ENCODE measurements around the gene RELL1. TPM values are rescaled to one million over a fixed set of nuclear protein-coding genes. Genes with fewer than 3 reads are reported as not detected.

Gene RELL1
- total RNA-seq, 1 donor from 2014 or later, result 55.2 TPM

DNA sequence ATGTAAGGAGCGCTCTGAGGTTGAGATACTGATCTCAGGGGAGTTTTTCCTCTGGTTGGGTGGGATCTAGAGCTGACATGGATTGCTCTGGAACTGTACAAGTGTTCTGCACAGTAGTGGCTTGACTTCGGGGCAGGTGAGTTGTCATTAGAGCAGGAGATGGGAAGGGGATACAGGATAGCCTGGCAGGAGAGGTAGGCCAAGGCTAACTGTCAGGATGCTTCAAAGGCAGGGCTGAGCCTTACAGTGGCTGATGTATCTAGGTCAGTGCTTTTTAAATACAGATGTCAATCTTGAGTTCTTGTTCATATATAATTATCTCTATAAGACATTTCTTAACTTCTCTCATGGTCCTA is 43.5 kb upstream of the RELL1 start:
- H3K27me3 ChIP-seq (ENCODE audit: control insufficient read depth, insufficient read depth, low read length), result no peaks in the 10 kb centered on the region
- no peak overlapping the region for H3K4me3 ChIP-seq (ENCODE audit: low read depth, low read length)
- no peak for TF ChIP-seq CTCF (IDR thresholded peaks at IDR 0.05; ENCODE audit: insufficient read depth, low read length, poor library complexity, severe bottlenecking)
- H3K36me3 ChIP-seq (ENCODE audit: control insufficient read depth, insufficient read depth, low read length), result no peaks in the 10 kb centered on the region
- DNase-seq (ENCODE audit: low read depth), result no peak

DNA sequence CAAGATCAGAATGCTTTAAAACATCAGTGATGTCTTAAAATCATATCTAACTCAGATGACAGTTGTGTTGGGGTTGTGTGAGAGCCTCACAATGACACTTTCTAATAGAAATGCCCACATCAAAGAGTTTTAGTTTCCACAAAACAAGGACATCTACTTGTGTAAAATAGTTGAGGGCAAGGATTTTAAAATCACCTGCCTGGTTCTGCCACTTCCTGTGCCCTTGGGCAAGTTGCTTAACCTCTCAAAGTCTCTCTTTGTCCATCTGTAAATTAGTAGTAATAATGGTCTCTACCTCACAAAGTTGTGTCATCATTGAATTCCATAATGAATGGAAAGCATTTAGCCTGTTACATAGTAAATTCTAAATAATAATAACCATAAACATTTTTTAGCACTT is 41.9 kb upstream of the RELL1 start:
- DNase-seq (ENCODE audit: low read depth), result no peak
- no peak for TF ChIP-seq CTCF (IDR thresholded peaks at IDR 0.05; ENCODE audit: insufficient read depth, low read length, poor library complexity, severe bottlenecking)
- no peaks in the 10 kb centered on the region for H3K27me3 ChIP-seq (ENCODE audit: control insufficient read depth, insufficient read depth, low read length)
- no peak overlapping the region for H3K4me3 ChIP-seq (ENCODE audit: low read depth, low read length)
- H3K36me3 ChIP-seq (ENCODE audit: control insufficient read depth, insufficient read depth, low read length), result no peaks in the 10 kb centered on the region

DNA sequence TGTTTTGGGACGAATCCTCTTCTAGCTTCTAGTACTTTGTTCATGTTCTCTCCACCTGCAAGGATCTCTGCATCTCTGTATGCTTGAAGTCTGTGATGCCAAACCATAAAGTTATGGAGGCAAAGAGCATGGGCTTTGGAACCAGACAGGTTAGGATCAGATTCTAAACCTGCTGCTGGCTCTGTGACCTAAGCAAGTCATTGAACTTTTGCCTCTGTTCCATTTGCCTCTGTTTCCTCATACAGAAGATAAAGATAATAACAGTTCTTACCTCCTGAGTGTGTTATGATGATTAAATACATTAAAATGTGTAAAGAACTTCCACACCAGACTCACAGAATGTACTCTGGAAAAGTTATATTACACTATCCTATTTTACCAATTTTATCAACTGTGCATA is 41.5 kb upstream of the RELL1 start:
- no peak for DNase-seq (ENCODE audit: low read depth)
- Histone ChIP-seq H3K4me3 (ENCODE audit: low read depth, low read length) (no peak overlapping the region), H3K36me3 (ENCODE audit: control insufficient read depth, insufficient read depth, low read length) (no peaks in the 10 kb centered on the region), H3K27me3 (ENCODE audit: control insufficient read depth, insufficient read depth, low read length) (no peaks in the 10 kb centered on the region)
- no peak for TF ChIP-seq CTCF (IDR thresholded peaks at IDR 0.05; ENCODE audit: insufficient read depth, low read length, poor library complexity, severe bottlenecking)

DNA sequence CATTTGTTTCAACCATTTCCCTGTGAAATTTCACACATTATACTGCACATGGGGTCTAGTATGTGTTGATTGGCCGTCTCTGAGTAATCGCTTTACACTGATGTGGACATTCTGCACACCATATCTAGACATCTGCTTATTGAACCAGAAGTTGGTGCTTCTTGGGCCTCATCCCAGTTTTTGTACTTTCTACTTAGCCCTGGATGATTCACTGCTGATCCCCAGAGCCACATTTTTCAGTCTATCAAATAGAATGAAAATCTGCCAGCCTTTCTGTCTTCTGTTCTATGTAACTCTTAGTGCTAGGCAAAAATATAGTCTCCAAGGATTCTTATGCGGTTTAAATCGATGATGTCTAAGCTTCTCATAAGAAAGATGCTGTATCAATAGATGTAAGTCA is 40.5 kb upstream of the RELL1 start:
- no peak for DNase-seq (ENCODE audit: low read depth)
- TF ChIP-seq CTCF (IDR thresholded peaks at IDR 0.05; ENCODE audit: insufficient read depth, low read length, poor library complexity, severe bottlenecking), result no peak
- no peaks in the 10 kb centered on the region for H3K36me3 ChIP-seq (ENCODE audit: control insufficient read depth, insufficient read depth, low read length)

GRCh38 chr4:37725718-37726117 is 39.5 kb upstream of the RELL1 start:
- Histone ChIP-seq H3K27me3 (ENCODE audit: control insufficient read depth, insufficient read depth, low read length) (no peaks in the 10 kb centered on the region), H3K36me3 (ENCODE audit: control insufficient read depth, insufficient read depth, low read length) (no peaks in the 10 kb centered on the region), H3K4me3 (ENCODE audit: low read depth, low read length) (no peak overlapping the region)
- no peak for DNase-seq (ENCODE audit: low read depth)
- TF ChIP-seq CTCF (IDR thresholded peaks at IDR 0.05; ENCODE audit: insufficient read depth, low read length, poor library complexity, severe bottlenecking), result no peak

More for the DNA sequence above, 40.5 kb upstream of the RELL1 start:
- Histone ChIP-seq H3K4me3 (ENCODE audit: low read depth, low read length) (no peak overlapping the region), H3K27me3 (ENCODE audit: control insufficient read depth, insufficient read depth, low read length) (no peaks in the 10 kb centered on the region)

- no peak overlapping the region for H3K4me3 ChIP-seq (ENCODE audit: low read depth, low read length)
- no peak for TF ChIP-seq CTCF (IDR thresholded peaks at IDR 0.05; ENCODE audit: insufficient read depth, low read length, poor library complexity, severe bottlenecking)
These were observed 36.9 kb upstream of the RELL1 start for GRCh38 chr4:37723067-37723466.

More at GRCh38 chr4:37723067-37723466, 36.9 kb upstream of the RELL1 start:
- no peaks in the 10 kb centered on the region for H3K27me3 ChIP-seq (ENCODE audit: control insufficient read depth, insufficient read depth, low read length)
- H3K36me3 ChIP-seq (ENCODE audit: control insufficient read depth, insufficient read depth, low read length), result no peaks in the 10 kb centered on the region
- DNase-seq (ENCODE audit: low read depth), result no peak
